ENCODE measurements around the gene ARID3B.

- no peak for TF ChIP-seq CTCF (conservative IDR thresholded peaks at IDR 0.05; ENCODE audit: low read length)
- no peak for TF ChIP-seq EZH2phosphoT487 (IDR thresholded peaks at IDR 0.05; ENCODE audit: borderline replicate concordance, low read depth, low read length)
Observed at GRCh38 chr15:74549816-74550215, 8.8 kb downstream of the ARID3B start.
